K562 (cell line): Measurements from ENCODE around the gene SKIL.

Experiments
- FOXK2 ChIP-seq, 2 experiments: fragments of 450-650 bp; IDR thresholded peaks in 1 of 2; conservative IDR thresholded peaks in 1 of 2; 2 replicates each; pipeline ENCODE4 v1.6.1; 2016; ENCODE audit warnings: low read depth in 2 of 2, mild to moderate bottlenecking in 1 of 2
- IRF1 ChIP-seq: sonication (generic); formaldehyde crosslinking; IDR thresholded peaks from 2 replicates; pipeline ENCODE4 v1.8.0; 2022; ENCODE audit warnings: missing genetic modification reagents, mild to moderate bottlenecking, borderline replicate concordance
- MNT ChIP-seq, 2 experiments: fragments of 450-650 bp; conservative IDR thresholded peaks; 2 replicates each; pipeline ENCODE4 v1.6.1; 2017; ENCODE audit warnings: mild to moderate bottlenecking in 2 of 2, moderate library complexity in 2 of 2
- POLR2A ChIP-seq: fragments of 450-650 bp; conservative IDR thresholded peaks from 2 replicates; pipeline ENCODE4 v1.6.1; 2016
- POLR2AphosphoS2 ChIP-seq: IDR thresholded peaks from 2 replicates; pipeline ENCODE4 v1.6.1; 2012; ENCODE audit warnings: low read length, improper control_type of control experiment
- RCOR1 ChIP-seq, 2 experiments: IDR thresholded peaks; 2 replicates each; pipeline ENCODE4 v1.6.1; 2012; ENCODE audit warnings: low read depth in 2 of 2, low read length in 2 of 2, borderline replicate concordance in 1 of 2, improper control_type of control experiment in 1 of 2
- SAFB2 ChIP-seq: fragments of 200-400 bp; formaldehyde crosslinking; IDR thresholded peaks from 2 replicates; pipeline ENCODE4 v1.6.1; 2018; ENCODE audit warnings: borderline replicate concordance, low read length, low read depth, moderate library complexity; ENCODE audit not compliant: severe bottlenecking
- YY1 ChIP-seq, 3 experiments: IDR thresholded peaks; 2 replicates each; pipeline ENCODE4 v1.6.1; 2011; ENCODE audit warnings: low read length in 2 of 3, mild to moderate bottlenecking in 2 of 3, moderate library complexity in 2 of 3, borderline replicate concordance in 1 of 3, control low read depth in 1 of 3, low read depth in 1 of 3; ENCODE audit not compliant: insufficient read depth in 3 of 3, insufficient replicate concordance in 2 of 3, control insufficient read depth in 1 of 3, insufficient read length in 1 of 3; ENCODE audit errors: extremely low read depth in 1 of 3
- ZNF212 ChIP-seq: fragments of 450-650 bp; formaldehyde crosslinking; IDR thresholded peaks from 2 replicates; pipeline ENCODE4 v1.4.0; 2020; ENCODE audit warnings: mild to moderate bottlenecking
- ZNF274 ChIP-seq: IDR thresholded peaks from 2 replicates; pipeline ENCODE4 v1.6.1; 2011; ENCODE audit warnings: low read depth, mild to moderate bottlenecking, low read length, moderate library complexity, borderline replicate concordance

- no peak for TF ChIP-seq POLR2A
- TF ChIP-seq ZNF212 (CRISPR knock-in tag) = no peak
- no peak for TF ChIP-seq YY1 (IDR thresholded peaks at IDR 0.05; ENCODE audit: borderline replicate concordance in 1 of 3, control insufficient read depth in 1 of 3, extremely low read depth in 1 of 3, insufficient read depth in 3 of 3, insufficient read length in 1 of 3, insufficient replicate concordance in 2 of 3, low read depth in 1 of 3, low read length in 2 of 3)
- TF ChIP-seq RCOR1 (IDR thresholded peaks at IDR 0.05; ENCODE audit: borderline replicate concordance in 1 of 2, low read depth in 2 of 2, low read length in 2 of 2) = no peak
- no peak for TF ChIP-seq ZNF274
- TF ChIP-seq SAFB2 = no peak
- TF ChIP-seq MNT (conservative IDR thresholded peaks at IDR 0.05) = no peak
- no peak for TF ChIP-seq IRF1 (CRISPR knock-in tag)
- no peak for TF ChIP-seq POLR2AphosphoS2
- no peak for TF ChIP-seq FOXK2 (conservative IDR thresholded peaks at IDR 0.05 in 1 of 2, IDR thresholded peaks at IDR 0.05 in 1 of 2; ENCODE audit: low read depth in 2 of 2)
These were observed 10.3 kb downstream of the SKIL start for GRCh38 chr3:170367797-170368196.
